OCI-LY1 (cell line): ENCODE results near the gene PHF24.

ENCODE experiments used
- CTCF ChIP-seq: fragments of 200-600 bp; sonication (generic), shearing (Covaris generic); IDR thresholded peaks from 2 replicates; pipeline ENCODE4 v1.5.1; 2017; ENCODE audit warnings: mild to moderate bottlenecking, antibody characterized with exemption, low read length, moderate library complexity, mixed read lengths
- EZH2 ChIP-seq: fragments of 200-600 bp; sonication (generic), shearing (Covaris generic); IDR thresholded peaks from 2 replicates; pipeline ENCODE4 v1.8.0; 2017; ENCODE audit warnings: borderline replicate concordance, mixed run types, mild to moderate bottlenecking, antibody characterized with exemption, low read length, moderate library complexity, mixed read lengths

- TF ChIP-seq CTCF (no peak), EZH2 (no peak)
These were observed 1.4 kb downstream of the PHF24 start for GRCh38 chr9:34959461-34959860.
